Measurements from ENCODE around the gene NUMBL.

GRCh38 chr19:40716482-40717324 lies 26.3 kb upstream of the NUMBL start, which contains the start of the genes COQ8B and ITPKC:
- TF ChIP-seq ASH2L (IDR thresholded peaks at IDR 0.05; ENCODE audit: insufficient read length, low read depth, low read length) (peak; percentile 71), KAT2B (IDR thresholded peaks at IDR 0.05; ENCODE audit: borderline replicate concordance, low read depth, low read length) (no peak), ZBTB20 (CRISPR knock-in tag; IDR thresholded peaks at IDR 0.05; ENCODE audit: borderline replicate concordance, low read depth) (no peak), MAFG (CRISPR knock-in tag; IDR thresholded peaks at IDR 0.05) (no peak), ZBTB8A (CRISPR knock-in tag; IDR thresholded peaks at IDR 0.05; ENCODE audit: borderline replicate concordance, low read depth) (no peak), NR0B2 (CRISPR knock-in tag; IDR thresholded peaks at IDR 0.05) (no peak), ZNF121 (CRISPR knock-in tag; IDR thresholded peaks at IDR 0.05) (no peak), BRCA1 (CRISPR knock-in tag; IDR thresholded peaks at IDR 0.05) (no peak)

Data from HepG2 (cell line).